GM06990 (cell line): Measurements from ENCODE around the gene KCNG2.

Experiments used
- DNase-seq: peaks from one replicate; pipeline ENCODE4 v3.0.0-alpha.2; 2011; ENCODE audit not compliant: insufficient read length; ENCODE audit errors: extremely low read depth
- H3K27me3 ChIP-seq: replicated peaks from 2 replicates; pipeline ENCODE4 v1.6.0; 2011; ENCODE audit warnings: low read length; ENCODE audit not compliant: control insufficient read depth, insufficient read depth
- H3K36me3 ChIP-seq: 2 replicates; pipeline ENCODE4 v1.5.1; 2011; ENCODE audit warnings: low read length; ENCODE audit not compliant: control insufficient read depth, insufficient read depth
- H3K4me3 ChIP-seq: replicated peaks from 2 replicates; pipeline ENCODE4 v1.5.1; 2011; ENCODE audit warnings: low read depth, mild to moderate bottlenecking, control low read depth, low read length
- CTCF ChIP-seq: IDR thresholded peaks from 2 replicates; pipeline ENCODE4 v1.5.1; 2011; ENCODE audit warnings: low read length, control low read depth, mild to moderate bottlenecking, inconsistent platforms; ENCODE audit not compliant: insufficient read depth, poor library complexity, severe bottlenecking

Gene KCNG2

GRCh38 chr18:79866889-79867574 lies 69.3 kb downstream of the KCNG2 start:
- no peaks in the 10 kb centered on the region for H3K27me3 ChIP-seq
- TF ChIP-seq CTCF = no peak
- no peak for DNase-seq
- no peaks in the 10 kb centered on the region for H3K36me3 ChIP-seq
- H3K4me3 ChIP-seq = no peak overlapping the region

- no peak for DNase-seq
- Histone ChIP-seq H3K36me3 (no peaks in the 10 kb centered on the region), H3K4me3 (no peak overlapping the region), H3K27me3 (no peaks in the 10 kb centered on the region)
- no peak for TF ChIP-seq CTCF
These were observed 69.9 kb downstream of the KCNG2 start for GRCh38 chr18:79867666-79868065.

- no peak for TF ChIP-seq CTCF
- H3K4me3 ChIP-seq = no peak overlapping the region
- H3K27me3 ChIP-seq = no peaks in the 10 kb centered on the region
- H3K36me3 ChIP-seq = no peaks in the 10 kb centered on the region
- no peak for DNase-seq
These were observed 70.5 kb downstream of the KCNG2 start for GRCh38 chr18:79868168-79868784.

- Histone ChIP-seq H3K4me3 (no peak overlapping the region), H3K36me3 (no peaks in the 10 kb centered on the region), H3K27me3 (no peaks in the 10 kb centered on the region)
- TF ChIP-seq CTCF = no peak
- no peak for DNase-seq
These were observed 71.2 kb downstream of the KCNG2 start for GRCh38 chr18:79868811-79869541.

- H3K4me3 ChIP-seq = no peak overlapping the region
- DNase-seq = no peak
- no peaks in the 10 kb centered on the region for H3K27me3 ChIP-seq
- TF ChIP-seq CTCF = no peak
- H3K36me3 ChIP-seq = no peaks in the 10 kb centered on the region
These were observed 72.0 kb downstream of the KCNG2 start for GRCh38 chr18:79869591-79870300.
